HG02610 (cell line): ENCODE measurements around the gene FAM168A.
"Not testable (repeated sequence)": the region's sequence is repeated elsewhere in the genome, so short reads cannot be mapped to it uniquely, and the experiment has no call there.

ENCODE experiments used
- ATAC-seq: cut with Tn5 transposase; IDR thresholded peaks from one replicate; pipeline ENCODE4 v1.9.1; 2021; ENCODE audit warnings: mild to moderate bottlenecking, moderate library complexity; ENCODE audit not compliant: unreplicated experiment

Gene FAM168A

DNA sequence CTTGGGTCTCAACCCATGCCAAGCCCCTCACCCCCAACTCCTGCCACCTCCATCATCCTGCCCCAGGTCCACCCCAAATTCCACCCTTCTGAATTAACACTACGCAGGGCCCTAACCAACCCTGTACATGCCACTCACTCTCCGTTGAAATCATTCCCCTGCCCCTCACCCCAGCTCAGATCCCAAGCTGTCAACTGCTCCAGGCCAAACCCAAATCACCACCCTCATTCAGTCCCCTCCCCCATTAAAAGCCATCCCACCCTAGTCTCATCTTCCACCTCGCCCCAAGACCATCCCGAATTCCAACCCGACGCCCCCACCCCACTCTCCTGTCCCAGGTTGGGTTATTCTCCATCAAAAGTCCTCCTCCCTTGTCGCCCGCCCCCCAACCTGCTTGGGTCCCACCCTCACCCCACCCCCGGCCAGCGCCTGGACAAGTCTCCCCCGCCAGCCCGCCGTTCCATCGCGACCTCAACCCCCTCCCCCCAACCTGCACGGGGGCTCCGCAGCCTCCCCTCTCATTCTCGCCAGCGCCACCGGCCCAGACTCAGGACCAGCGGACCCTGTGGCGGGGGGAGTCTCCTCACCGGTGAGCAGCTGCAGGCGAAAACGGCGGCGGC is 466 bp downstream of the FAM168A start:
- peak; percentile 5 for ATAC-seq

DNA sequence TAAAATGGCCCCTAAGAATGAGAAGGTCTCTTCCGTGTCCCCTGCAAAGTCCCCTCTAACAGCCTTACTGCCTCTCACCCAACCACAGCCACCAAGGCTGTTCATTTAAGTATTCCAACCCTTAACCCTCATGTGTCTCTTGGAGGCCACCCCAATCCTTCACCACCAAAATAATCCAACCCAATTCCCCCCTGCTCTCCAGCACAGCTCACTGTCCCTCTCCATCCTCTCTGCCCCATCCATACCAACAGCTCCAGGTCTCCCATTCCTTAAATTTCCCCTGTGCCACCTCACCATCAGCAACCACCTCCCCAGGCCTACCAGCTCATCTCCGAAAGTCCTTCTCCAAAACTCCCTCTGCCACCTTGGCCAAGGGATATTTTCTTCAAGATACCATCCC is 1.4 kb downstream of the FAM168A start:
- no peak for ATAC-seq

DNA sequence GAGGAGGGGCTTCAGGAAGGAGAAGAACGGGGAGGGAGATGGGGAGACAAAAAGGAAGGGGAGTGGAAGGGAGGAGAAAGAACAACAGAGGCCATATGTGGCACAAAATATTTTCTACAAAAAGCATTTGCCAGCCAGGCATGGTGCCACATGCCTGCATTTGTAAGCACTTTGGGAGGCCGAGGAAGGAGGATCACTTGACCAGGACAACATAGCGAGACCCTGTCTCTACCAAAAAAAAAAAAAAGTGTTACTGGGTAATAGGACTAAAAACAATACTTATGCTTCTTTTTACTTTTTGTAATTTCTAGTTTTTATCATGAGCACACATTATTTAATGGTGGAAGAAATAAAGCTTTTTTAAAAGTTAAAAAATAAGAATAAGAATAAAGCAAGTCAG is 5.3 kb downstream of the FAM168A start:
- ATAC-seq = no peak

DNA sequence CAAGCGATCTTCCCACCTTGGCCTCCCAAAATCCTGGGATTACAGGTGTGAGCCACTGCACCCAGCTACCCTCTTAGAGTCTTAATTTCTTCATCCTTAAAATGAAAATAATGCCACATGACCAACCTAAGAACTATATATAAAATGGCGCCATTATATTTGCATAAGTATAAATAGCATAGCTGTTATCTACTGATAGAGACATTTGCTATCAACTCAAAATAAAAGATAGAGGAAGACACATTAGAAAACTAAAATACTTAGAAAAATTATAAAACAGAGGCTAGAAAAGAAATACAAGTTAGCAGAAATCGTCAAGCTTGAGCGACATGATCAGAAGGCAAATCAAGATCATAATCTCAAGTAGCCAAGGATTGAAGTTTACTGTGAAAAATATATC is 6.2 kb downstream of the FAM168A start:
- no peak for ATAC-seq

DNA sequence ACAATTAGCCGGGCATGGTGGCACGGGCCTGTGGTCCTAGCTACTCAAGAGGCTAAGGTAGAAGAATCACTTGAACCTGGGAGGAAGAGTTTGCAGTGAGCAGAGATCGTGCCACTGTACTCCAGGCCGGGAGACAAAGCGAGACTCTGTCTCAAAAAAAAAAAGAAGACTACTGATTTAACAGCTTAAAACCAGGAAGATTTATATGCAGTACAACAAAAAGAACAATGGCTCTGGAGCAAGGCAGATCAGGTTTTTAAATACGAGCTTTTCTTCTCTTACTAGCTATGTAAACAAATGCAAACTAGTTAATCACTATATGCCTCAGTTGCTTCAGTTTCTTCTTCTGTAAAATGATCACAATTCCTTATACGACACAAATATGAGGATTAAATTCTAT is 6.9 kb downstream of the FAM168A start:
- ATAC-seq = no peak

DNA sequence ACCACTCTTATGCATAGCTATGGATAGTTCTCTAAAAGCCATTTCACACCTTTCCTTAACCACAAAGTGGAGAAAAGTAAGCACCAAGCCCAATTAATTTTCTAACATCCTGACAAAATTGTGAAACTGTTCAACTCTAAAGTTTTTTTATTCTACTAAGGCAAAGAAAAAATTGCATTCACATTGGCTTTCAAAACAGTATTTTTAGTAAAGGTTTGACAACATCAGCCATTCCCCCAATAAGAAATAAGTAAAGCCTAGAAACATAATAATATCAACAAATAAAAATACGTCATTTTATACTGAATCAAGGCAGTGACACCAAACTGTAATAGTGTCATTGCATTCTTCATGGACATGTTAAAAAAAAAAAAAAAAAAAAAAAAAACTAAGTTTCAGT is 11.1 kb downstream of the FAM168A start:
- no peak for ATAC-seq

DNA sequence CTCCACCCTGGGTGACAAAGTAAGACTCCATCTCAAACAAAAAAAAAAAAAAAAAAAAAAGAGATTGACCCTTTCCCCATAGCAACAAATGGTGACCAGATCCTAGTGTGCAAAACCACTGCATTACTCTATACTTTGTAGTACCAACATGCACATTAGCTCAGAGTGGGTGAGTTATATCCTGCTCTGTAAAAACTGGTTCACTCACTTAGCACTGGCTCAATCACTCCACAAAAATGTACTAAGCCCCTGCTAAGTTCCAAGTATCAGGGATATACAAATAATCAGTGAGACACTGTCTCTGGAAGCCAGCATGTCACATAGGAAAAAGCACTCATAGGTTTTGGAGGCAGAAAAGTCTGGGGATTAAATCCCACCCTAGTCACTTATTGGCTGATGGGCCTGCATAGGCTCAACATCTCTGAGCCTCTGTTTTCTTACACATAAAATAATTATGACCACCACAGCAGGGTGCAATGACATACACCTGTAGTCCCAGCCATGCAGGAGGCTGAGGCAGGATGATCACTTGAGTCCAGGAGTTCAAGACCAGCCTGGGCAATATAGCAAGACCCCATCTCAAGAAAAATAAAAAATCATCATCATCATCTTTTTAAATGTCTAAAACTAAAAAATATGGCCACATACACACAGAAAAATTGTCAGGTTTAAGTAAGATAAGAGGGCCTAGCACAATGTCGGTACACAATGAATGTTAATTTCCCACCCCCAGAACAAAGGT is 11.9 kb downstream of the FAM168A start:
- no peak for ATAC-seq

DNA sequence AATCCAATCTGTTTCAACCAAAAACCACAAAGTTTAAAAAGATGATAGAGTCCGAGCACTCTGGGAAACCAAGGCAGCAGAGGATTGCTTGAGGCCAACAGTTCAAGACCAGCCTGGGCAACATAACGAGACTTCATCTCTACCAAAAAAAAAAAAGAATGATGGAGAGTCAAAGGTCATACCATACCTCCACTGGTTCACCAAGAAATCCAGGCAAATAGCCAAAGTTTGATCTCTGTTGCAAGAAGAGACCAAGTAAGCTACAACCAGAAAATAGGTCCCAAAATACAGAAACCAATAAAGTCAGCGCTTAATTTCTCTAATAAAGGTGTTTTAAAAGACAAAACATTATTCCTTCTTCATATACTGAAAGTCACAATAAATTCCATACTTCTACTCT is 13.1 kb downstream of the FAM168A start:
- ATAC-seq = no peak

DNA sequence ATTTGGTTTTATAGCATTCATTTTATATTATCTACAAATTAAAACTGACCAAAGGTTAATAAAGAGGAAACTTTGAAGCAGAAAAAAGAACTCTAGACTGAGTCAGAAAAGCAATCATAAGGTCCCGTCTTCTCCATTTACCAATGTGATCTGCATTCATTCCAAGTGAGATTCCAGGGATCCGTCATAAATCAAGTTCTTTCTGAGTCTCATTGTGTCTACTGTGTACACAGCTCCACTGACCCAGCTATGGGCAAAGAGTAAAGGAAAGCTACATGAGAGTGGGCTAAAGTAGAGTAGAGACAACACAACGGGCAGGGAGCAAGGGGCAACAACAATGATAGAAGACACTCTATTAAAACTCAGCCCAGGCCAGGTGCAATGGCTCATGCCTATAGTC is 15.3 kb downstream of the FAM168A start:
- ATAC-seq = no peak

DNA sequence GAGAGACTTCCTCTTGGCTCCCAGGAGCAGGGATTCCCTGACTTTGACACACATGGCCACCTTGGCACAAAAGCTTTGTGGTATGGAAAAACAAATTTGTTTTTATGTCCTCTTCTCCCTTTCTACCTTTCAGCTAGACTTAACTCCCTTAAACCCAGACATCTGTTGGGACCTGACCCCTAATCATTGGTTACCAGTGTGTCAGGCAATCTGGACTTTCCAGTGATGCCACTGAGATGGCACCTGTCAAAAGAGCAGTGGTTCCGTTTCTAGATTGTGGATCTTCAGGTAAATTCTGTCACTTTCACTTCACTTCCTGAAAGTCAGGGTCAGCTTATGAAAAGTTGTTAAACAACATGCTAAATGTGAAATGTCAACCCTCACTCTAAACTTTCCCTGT is 17.2 kb downstream of the FAM168A start:
- not testable (repeated sequence) for ATAC-seq

DNA sequence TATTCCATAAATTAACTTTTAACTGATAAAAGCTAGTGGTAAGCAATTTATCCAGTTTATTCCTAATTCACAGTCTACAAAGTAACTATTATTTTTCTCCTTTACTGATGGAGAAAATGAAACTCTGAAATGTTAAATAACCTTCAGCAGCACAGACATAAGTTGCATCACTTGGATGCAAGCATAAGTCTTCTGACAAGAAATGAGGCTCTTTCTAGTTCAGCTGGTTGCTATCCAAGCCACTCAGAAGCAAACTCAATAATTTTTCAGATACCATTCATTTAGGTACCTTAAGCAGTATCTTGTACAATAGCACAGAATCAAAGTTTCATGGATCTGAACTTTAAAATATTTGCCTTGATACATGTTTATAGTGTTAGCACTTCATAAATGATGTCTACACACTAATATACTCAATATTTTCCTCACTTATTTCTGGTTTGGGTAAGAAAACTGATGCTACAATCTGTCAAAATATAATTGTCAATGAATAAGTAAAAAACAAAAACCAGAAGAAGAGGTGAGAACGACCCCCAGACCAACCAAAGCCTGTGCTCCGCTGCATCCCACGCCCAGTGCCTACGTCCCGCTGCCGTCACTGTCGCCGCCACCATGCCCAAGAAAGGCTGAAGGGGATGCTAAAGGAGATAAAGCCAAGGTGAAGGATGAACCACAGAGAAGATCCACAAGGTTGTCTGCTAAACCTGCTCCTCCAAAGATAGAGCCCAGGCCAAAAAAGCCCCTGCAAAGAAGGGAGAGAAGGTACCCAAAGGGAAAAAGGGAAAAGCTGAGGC is 18.1 kb downstream of the FAM168A start:
- no peak for ATAC-seq

DNA sequence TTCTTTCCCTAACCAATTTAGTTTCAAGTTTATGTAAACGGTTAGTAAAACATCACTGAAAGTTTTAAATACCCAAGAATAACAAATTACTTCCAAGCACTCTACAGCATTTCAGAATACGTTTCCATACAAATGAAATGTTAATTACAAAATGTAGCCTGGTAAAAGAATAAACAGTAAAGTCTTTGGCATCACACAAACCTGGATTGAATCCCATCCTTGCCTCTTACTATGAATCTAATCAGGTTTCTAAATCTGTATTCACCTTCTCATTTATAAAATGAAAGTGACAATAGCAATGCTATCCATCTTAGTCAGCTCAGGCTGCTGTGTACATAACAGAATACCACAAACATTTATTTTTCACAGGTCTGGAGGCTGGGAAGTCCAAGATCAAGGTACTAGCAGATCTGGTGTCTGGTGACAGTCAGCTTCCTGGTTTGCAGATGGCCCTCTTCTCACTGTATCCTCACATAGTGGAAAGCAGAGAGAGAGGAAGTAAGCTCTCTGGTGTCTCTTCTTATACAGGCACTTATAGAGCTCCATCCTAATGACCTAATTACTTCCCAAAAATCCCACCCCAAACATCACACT is 19.2 kb downstream of the FAM168A start:
- peak; percentile 92 for ATAC-seq

DNA sequence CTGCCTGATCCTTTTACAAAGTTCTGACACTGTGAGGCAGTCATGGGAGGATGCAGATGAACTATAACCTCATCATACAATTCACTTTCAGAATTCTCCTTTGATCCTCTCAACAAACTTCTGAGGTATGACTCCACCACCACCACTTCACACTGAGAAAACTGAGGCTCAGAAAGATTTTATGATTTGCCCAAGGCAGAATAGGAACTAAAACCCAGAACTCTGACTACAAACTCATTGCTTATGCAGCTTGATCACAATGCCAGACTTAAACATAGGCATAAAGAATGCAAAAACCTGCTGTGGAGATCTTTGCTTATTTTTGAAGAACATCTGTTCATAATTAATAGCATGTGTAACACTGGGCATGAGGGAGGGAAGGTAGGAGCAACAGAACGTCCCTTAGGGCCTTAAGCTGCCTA is 20.4 kb downstream of the FAM168A start:
- ATAC-seq = no peak

DNA sequence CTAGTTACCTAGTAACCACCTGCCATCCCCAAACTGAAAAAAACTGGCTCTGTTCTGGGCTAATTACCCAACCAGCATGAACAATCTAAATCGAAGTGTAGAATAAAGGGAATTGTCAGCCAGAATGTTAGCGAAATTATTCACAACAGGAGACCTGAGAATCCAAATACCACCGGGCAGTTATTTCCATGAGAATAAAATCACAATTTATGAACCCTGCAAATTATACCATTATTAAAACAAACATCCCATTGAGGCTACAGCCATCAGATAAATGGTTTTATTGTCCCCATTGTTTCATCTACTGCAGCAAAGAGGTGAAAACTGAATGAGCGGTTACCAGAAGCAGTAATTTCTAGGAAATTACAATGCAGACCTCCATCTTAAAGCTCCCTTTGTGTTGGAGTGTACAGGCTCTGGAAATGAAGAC is 21.7 kb downstream of the FAM168A start:
- no peak for ATAC-seq

DNA sequence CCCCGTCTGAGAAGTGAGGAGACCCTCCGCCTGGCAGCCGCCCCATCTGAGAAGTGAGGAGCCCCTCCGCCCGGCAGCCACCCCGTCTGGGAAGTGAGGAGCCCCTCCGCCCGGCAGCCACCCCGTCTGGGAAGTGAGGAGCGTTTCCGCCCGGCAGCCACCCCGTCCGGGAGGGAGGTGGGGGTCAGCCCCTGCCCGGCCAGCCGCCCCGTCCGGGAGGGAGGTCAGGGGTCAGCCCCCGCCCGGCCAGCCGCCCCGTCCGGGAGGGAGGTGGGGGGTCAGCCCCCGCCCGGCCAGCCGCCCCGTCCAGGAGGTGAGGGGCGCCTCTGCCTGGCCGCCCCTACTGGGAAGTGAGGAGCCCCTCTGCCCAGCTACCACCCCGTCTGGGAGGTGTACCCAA is 25.9 kb downstream of the FAM168A start:
- not testable (repeated sequence) for ATAC-seq

DNA sequence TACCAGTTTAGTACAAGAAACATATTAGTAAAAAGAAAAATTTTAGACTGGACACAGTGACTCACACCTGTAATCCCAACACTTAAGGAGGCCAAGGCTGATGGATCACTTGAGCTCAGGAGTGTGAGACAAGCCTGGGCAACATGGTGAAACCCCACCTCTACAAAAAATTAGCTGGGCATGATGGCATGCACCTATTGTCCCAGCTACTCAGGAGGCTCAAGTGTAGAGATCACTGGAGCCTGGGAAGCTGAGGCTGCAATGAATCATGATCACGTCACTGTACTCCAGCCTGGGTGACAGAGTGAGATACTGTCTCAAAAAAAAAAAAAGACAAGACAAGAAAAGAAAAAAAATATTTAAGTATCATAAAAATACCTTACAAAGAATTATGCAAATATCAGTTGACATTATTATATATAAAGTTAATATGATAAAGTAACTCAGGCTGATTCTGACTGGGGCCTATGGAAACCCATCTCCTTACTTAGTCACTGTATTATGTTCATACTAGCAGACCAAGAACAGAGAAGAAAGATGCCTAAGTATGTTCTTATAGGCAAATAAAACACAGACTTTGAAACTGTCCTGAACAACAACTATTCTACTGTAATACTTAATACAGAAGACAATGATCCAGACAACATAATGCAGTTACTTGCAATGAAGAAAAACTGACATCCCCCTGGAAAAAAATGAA is 27.3 kb downstream of the FAM168A start:
- ATAC-seq = no peak

DNA sequence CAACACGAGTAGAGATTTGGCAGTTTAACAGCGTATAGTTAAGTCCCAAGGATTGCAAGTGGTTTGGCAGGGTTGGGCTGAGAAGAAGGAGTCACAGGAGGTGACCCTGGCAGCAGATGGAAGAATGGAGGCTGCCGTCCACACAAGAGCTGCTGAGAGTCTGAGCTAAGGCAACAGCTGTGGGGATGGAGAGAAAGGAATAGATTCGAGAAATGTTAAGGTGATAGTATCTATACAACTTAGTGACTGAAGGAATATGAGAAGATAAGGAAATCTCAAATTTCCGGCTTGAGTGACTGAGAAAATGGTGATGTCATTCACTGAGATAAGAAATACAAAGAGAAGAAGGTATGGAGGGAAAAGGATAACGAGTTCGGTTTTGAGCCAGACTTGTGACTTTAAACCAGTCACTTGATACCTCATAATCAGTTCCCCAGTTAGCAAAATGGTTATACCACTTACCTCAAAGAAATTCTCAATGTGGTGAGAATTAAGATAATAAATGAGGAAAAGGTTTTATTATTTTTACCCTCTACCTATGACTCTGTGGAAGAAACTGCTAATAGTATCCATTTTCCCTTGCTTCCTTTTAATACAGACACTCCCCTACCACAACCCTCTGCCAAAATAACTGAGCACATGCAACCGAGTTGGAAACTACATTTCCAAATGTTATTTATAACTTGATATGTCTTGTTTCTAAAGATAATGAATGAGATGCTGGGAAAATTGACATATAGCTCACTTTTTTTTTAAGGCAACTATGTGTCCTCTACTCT is 30.7 kb downstream of the FAM168A start:
- ATAC-seq = no peak

DNA sequence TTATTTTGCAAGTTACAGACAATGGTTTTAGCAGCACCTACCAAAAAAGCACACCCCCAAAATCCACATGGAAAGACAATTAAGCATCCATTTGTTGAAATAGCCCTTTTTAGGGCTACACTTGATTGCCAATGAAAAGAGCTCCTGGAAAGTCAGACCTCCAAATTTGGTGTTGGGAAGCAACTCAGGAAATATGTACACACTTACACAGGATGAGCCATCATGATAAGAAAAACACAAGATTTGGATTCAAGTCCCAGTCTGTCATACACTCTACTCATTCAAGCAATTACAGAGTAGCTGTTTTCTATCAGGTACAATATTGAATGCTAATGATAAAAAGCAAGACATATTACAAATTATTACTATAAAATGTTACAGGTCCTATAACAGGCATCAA is 31.5 kb downstream of the FAM168A start:
- no peak for ATAC-seq

DNA sequence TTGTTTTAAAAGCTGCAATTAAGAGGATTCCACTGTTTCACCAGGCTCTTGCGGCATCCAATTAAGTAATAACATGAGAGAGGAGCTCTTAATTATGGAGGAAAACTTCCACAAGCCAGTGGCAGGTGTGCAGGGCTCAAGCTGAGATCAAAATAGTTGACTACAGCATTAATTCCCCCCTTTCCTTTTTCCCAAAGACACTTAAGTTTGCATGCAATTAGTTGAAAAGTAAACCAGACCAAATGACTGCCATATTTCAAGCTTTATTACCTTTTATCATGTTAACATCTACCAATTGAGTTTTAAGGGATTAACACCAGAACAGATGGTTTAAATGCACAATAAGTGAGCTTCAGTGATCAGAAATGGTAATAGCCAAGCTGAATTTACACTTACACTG is 32.1 kb downstream of the FAM168A start:
- ATAC-seq = no peak

DNA sequence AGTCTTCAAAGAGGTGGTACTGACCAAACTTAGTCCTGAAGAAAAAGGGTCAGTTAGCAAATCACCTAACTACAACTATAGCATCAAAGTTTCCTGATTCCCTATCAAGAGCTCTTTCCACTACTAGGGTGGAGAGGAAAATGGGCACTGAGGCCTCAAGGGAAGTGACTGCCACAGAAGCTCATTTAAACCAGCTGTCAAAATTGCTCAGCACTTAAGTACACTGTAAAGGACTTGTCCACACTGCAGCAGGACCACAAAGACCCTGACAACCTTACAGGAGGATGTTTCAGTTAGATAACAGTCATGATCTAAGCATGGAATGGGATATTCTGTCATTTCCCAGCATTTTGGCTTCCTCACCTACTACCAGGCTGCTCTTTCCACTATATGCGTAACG is 33.0 kb downstream of the FAM168A start:
- ATAC-seq = no peak
